GM18907 (cell line): ENCODE results near the gene KCNIP1.

Experiments
- ATAC-seq: cut with Tn5 transposase; IDR thresholded peaks from one replicate; pipeline ENCODE4 v1.9.1; 2021; ENCODE audit warnings: mild to moderate bottlenecking, moderate library complexity; ENCODE audit not compliant: unreplicated experiment

KCNIP1 gene

DNA sequence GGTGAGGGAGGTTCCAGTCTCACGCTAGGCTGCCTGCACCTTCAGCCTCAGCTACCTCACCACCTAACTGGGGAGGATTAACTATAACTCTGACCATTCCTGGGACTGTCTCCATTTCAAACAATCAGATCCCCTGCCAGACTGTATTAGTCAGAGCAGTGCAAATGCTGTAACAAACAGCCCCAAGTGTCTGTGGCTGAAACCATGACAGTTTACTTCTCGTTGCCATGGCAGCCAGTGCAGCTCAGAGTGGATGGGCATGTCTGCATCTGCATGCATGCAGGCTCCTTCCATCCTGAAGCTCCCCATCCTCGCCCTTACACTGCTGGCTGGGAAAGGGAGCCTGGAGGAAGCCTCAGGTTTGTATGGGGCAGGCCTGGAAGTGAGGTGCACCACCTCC, 86.7 kb downstream of the KCNIP1 start:
- no peak for ATAC-seq

DNA sequence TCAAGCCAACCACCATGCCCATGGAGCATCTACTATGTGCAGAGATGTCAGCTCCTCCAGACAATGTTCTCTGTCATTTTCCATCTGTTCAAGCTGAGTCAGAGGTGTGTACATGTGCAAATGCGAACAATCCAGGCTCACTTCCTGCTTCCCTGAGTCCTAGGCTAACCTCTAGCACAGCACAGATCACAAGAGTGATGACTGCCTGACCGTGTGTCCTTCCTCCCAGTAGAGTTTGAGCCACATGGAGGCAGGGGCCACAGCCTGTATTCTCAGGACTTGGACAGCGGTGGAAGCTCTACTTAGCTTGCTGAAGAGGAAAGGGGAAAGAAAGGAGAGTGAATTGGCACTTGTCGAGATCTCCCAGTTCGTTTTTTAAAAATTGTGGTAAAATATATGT, 87.2 kb downstream of the KCNIP1 start:
- no peak for ATAC-seq

DNA sequence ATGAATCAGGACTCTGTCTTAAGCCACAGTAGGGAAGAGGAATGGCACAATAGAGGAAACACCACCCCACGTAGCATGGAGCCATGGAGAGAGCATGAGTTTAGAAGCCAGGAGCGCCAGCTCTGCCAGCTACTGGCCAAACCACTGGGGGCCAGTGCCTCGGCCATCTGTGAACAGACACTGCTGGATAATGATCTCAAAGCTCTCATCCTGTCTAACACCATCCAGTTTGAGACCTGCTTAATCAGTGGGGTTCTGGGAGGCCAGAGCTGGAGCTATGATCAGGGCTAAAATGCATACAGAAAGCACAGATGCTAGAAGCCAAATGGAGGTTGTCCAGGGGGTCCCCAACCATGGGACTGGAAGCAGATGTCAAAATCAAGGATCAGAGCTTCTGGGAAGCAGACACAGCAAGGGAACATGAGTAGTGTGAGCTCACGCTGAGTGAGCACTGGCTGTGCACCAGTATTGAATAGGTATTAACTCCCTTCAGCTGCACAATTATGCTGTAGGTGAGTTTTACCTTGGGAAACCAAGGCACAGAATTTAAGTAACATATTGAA, 92.7 kb downstream of the KCNIP1 start:
- no peak for ATAC-seq

DNA sequence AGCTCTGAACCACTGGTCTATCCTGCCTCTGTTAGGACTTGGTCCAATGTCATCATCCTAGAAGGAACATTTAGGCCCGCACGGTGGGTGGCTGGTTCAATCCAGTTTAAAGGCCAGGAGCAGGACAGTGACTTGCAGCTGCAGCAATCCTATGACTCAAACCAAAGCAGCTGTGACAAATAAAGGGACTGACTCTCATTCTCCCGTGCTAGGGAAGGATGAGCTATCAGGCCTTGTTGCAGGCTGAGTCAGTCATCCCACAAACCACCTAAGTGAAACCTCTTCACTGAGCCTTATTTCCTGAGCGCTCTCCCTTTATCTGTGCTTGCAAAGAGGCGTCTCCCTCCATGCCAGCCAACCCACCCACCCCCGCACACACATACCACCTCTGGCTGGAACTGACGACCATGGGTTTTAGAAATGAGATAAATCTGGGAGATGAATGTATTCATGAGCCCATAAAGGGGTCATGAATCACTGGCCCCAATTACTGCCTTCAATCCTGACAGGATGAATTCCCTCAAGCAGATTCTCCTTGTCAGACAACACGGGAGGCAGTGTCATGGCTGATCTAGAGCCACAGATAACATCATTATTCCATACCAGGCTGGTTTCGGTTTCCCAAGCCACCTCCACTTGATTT, 93.4 kb downstream of the KCNIP1 start:
- ATAC-seq = no peak

DNA sequence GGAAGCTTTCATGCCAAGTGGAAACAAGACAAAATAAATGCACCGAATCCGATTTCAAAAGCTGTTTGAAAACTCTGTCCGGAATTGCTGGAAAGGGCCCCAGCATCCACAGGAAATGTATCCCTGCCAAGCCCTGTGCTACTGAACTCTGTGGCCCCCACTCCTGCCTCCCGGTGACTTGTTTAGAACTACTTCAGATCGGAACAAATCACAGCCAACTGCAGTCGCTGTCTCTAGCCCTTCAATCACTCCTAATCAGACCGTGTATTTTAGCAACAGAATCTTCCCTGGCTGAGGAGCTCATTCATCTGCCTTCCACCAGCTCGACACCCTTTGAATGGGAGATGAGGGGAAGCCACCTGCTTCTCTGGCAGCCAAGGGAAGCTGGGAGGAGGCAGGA, 94.1 kb downstream of the KCNIP1 start:
- ATAC-seq = no peak

DNA sequence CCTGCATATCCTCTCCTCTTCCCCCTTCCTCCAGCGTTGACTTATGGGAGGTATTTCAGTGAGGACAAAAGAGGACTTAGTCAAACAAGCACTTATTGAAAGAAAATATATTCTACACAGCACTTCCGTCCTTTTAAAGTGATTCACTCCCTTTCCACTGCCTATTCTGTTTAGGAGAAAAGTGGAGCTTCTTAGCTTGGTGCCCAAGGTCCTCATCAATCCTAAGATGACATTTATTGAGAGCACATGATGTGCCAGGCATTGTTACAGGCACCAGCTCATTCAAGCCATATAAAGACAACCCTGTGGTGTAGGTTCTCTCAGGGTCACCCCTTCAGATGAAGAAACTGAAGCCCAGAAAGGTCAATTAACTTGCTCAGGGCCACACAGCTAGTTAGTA, 95.9 kb downstream of the KCNIP1 start:
- ATAC-seq = no peak

DNA sequence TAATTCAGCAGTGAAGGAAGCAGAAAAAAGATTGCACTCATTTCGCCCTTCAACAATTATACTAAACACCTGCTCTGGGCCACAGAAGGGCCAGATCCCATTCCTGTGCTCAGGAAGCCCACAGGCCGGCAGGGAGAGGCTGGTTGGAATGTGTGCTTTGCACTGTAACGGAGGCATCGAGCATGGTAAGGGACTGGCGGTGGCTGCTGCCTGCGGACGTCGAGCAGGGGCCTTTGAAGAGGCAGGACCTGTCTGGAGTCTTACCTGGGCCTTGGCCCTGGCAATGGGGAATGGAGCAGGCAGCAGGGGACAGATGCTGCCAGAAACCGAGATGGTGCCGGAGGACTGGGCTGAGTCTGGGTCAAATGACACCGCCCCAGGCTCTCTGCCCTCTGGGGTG, 97.8 kb downstream of the KCNIP1 start:
- ATAC-seq = no peak

DNA sequence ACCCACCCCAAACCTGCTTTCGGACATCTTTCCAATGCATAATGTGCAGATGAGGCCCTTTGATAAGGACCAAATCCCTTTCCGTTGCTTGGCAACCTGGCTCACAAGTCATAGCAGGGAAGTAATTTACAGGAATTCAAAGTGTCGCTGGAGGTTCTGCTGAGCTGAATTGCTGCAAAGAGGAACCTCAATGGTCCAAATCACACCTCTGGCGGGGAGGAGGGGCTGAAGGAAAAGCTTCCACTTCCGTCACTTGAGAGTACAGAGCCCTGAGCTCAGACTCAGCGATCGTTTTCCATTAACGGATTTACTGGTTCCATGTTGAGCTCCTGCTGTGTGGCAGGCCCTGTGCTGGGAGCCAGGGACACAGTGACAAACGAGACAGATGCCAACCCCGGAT, 99.3 kb downstream of the KCNIP1 start:
- no peak for ATAC-seq

DNA sequence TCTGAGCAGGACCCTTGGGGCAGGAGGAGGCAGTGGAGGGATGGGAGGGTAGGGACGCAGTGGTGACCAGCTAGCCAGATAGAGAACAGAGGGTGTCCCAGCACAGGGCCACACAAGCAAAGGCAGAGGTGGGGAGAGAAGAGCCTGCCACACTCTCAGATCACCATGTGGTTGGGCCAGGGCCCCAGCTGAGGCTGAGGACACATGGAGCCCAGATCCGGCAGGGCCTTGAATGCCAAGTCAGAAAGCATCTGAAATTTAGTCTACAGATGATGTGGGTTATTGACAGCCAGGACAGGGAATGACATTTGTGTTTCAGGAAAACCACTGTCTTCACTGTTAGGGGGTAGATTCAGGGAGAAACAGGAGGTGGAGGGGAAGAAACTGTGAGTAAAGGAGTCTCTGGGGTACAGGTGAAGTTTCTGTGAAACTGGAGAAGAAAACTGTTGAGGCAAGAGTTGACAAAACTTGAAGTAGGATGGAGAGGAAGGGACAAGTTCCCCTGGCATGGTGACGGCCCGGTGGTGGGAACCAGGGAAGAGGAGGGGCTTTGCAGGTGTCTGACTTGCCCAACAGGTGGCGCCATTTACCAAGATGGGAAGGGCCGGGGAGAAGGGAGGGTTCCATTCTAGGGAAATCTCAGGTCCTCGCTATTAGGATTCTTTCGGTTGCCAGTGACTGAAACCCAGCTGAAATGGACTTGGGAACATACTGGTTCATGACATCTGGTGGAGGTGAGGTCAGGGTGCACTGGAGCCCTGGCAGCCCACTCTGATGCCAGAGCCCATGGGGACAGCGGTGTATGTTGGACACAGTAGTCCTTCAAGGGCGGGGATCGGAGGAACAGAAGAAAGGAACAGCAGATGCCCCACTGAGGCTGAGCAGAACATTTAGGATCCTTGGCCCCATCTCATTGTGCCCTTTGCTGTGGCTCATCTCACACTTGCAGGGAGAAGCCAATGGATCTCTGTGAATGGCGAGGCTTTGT, 100.1 kb downstream of the KCNIP1 start:
- ATAC-seq = peak; percentile 60

DNA sequence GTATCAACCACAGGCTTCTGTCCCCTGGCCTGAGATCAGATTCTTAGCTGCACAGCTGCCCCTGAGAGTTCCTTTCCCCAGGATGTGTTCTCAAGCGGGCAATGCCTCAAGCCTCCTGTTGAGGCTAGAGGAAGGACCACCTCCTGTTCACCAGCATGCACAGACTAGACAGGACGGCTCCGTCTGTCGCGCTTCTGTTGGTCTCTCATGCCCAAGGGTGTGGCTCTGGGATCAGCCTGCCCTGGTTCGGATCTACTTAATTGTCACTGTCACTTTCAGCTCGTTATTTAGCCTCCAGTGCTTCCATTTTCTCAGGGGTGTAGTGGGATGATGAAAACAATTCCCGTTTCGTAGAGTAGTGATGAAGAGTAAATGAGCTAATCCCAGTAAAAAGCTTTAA, 103.1 kb downstream of the KCNIP1 start:
- ATAC-seq = no peak

DNA sequence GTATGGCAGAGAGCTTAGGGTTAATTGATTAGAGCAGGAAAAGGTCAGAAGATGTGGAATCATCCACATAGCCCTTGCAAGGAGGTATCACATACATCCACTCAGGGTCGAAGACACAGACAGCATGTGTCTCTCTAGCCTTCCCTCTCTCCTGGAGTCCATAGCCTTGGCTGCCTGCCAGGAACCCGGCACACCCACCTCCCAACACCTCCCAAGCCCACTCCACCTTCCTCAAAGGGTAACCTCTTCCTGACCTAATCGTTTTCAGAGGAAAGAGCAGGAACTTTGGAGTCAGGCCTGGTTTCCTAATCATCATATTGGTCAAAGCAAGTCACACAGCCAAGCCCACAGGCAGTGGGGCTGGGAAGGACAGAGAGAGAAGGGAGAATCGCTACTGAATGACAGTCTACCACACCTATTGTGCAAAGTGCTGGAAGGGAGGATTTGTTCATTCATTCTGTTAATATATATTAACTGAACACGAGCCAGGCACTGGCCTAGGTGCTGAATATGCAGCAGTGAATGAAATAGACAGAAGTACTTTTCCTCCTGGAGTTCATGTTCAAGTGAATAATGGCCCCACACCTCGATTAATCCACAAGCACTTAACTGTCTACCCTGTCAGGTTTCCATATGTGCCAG, 107.8 kb downstream of the KCNIP1 start:
- ATAC-seq = no peak

DNA sequence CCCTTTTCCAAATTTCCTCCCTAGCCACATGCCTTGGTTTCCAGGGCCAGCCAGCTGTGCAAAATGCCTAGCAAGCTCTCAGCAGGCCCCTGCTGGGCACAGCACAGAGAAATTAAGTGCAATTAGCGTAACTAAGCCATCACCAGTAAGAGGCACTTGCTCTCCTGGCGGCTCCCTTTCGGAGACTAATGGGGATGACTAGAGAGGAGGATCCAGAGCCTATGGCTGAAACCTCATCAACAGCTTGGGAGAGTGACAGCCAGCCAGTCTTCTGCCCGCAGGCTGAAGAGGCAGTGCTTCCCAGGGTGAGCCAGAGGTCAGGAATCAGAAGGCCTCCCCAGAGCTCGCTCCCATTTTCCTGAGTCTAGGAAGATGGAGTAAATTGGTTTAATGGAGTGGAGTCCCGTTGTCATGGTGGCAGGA, 108.4 kb downstream of the KCNIP1 start:
- no peak for ATAC-seq

DNA sequence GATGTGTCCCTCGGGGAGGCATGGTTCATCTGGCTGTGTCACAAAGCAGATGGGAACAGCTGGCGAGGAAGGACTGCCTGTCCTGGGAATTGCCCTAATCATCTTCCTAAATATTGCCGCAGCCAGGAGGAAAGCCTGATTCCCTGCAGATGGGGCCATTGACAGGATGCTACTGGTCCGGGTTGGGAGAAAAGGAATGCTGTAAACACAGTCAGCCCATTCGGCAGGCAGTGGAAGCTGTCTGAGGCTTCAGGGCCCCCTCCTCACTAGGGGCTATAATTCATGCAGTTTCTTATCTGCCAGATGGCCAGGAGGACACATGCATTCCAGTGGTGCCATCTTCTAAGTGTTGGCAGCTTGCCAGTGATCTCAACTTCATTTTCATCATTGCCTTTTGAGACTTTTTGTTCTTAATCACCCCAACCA, 110.3 kb downstream of the KCNIP1 start:
- no peak for ATAC-seq

DNA sequence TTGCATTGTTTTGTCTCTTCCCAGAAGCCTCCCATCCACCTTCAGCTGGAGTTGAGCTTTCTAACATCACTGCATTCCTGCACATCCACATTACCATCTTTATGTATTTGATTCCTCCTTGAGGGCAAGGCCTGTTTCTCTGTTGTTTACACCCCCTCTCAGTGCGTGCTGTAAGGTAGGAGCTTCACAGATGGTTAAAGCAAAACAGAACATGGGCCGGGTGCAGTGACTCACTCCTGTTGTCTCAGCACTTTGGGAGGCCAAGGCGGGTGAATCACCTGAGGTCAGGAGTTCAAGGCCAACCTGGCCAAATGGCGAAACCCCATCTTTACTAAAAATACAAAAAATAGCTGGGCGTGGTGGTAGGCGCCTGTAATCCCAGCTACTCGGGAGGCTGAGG, 110.9 kb downstream of the KCNIP1 start:
- no peak for ATAC-seq

DNA sequence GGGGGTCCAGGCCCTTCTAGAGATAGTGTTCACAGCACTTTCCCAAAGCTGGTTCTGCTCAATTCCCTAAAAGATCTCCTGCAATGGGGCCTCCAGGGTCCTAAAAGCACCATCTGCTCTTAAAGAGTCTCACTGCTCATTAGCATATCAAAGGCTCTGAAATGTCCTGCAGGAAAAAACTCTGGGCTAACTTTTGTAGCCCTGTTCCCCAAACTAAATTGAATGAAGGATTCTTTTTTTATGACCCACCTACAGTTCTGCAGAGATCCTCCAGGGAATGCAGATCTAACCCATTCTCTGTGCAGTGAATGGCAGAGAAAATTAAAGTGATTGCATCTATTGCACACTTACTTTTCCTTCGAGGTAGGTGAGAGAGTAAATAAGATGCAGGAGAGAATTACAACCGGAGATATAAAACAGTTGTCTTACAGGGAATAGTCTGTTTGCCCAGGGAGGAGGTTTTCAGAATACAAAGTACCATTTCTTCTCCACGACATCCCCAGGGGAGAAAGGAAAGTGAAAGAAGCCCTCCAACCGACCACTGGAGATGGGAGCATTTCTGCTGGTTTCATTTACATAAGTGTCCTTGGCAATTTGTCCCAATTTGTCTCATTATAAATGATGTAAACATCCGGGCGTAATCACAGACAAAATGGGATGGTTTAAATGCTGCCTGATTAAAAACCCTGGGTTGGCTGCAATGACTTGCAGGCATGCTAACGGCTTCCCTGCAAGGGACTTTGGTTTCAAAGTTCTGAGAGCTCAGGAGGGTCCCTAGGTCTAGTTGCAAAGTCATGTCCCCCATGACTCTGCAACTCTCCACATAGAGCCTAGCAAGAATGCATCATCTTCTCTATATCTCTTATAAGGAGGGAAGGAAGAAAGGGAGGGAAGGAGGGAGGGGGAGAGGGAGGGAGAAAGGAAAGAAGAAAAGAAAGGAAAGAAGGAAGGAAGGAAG, 114.0 kb downstream of the KCNIP1 start:
- ATAC-seq = no peak

DNA sequence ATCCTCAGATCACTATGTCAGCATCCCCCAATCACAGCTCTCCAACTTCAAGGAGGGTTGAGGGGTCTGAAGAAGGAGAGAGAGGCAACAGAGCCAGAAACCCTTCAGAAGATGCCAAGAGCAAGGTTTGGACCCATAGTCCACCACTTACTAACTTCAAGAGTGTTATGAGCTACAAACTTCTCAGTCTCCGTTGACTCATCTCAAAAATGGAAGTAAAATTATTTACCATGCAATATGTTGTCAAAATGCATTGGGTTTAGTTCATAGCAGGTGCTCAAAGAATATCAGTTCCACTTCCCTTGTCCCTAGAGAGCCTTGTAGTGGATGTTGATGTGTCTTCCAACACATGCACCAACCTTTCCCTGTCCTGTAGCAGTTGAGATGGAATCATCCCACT, 116.0 kb downstream of the KCNIP1 start:
- ATAC-seq = no peak

DNA sequence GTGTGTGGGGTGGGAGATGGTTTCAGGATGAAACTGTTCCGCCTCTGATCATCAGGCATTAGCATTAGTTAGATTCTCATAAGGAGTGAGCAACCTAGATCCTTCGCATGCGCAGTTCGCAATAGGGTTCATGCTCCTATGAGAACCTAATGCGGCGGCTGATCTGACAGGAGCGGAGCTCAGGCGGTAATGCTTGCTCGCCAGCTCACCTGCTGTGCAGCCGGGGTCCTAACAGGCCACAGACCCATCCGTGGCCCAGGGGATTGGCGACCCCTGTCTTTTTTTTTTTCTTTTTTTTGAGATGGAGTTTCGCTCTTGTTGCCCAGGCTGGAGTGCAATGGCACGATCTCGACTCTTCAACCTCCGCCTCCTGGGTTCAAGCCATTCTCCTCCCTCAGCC, 119.1 kb downstream of the KCNIP1 start:
- ATAC-seq = no peak

DNA sequence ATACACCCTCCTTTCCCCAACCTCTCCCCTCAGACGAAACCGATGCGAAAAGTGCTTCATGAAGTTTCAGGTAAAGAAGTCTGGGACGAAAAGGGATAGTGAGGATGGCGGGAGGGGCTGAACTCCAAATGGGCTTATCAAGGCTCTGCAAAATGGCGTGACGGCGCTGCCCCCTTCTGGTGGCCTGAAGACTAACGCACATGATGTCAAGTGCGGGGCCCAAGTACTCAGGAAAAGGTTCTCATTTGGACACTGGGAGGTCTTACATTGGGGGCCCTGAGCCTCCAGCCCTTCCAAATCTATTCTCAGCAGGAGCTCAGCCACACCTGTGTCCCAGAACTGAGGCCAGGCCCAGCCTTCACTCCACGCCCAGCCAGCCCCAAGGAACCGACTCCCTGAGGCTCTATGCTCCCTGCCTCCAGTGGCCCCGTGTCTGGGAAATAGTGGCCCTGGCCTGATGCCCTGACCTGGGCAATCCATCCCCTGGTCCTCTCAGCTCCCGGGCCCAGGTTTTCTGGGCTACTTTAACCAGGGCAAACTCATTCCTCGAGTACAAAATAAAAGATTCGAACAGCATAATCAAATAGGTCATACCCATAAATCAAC, 119.9 kb downstream of the KCNIP1 start:
- no peak for ATAC-seq

DNA sequence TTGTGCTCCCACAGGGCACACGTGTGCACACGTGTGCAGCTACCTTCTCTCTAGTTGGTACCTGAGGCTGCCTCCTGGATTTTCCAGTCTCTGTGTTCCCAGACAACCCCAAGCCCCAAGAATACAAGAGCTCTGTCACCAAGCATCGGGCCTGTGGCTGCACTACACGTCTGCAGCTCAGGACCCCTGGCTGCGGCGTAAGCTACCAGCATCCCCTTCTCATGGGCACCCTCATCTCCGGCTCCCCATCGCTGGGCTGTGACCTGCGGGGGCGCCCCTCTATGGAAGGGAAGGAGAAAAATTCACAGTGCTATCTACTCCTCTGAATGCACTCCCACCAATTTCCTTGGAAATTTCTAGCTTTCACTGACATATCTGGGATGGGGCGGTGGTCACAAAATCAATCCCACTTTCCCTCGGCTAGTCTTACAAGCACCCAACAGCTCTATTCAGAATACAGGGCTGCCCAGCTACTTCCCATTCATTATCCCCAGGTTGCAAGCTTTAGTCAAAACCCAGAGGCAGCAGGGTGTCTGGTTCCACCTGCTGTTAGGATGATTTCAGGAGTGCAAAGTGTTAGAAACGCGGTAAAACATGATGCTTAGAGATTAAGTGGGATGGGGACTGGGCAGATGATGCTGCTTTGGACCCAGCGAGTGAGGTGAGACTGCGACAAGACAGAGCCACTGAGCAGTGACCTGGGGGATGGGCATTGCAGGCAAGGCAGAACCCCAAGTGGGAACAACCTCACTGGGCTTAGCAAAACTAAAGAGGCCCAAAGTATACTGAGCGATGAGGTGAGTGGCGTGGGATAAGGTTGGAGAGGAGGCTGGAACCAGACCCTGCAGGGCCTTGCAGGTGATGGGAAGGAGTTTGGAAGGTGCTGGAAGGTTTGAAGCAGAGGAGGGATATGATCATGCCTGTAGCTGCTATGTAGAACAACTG, 121.7 kb downstream of the KCNIP1 start:
- no peak for ATAC-seq
